NCI-H146 (cell line): ENCODE results near the gene IDUA.
"Not testable (repeated sequence)": the region's sequence is repeated elsewhere in the genome, so short reads cannot be mapped to it uniquely, and the experiment has no call there.

ENCODE experiments used
- DNase-seq: peaks from one replicate; lab custom pipeline; 2025; lab: John Stamatoyannopoulos, UW

Gene IDUA

GRCh38 chr4:986879-987623 lies at the start of gene IDUA:
TSS of gene IDUA (plus strand) at chr4:987044. CDS start at chr4:987085, 41 bp downstream.
- DNase-seq: peak; percentile 49

- not testable (repeated sequence) for DNase-seq
Observed at GRCh38 chr4:939508-939907, 47.3 kb upstream of the IDUA start.

GRCh38 chr4:945274-946102 lies 41.4 kb upstream of the IDUA start:
- no peak for DNase-seq

GRCh38 chr4:946103-946450 lies 40.8 kb upstream of the IDUA start:
- no peak for DNase-seq

DNA sequence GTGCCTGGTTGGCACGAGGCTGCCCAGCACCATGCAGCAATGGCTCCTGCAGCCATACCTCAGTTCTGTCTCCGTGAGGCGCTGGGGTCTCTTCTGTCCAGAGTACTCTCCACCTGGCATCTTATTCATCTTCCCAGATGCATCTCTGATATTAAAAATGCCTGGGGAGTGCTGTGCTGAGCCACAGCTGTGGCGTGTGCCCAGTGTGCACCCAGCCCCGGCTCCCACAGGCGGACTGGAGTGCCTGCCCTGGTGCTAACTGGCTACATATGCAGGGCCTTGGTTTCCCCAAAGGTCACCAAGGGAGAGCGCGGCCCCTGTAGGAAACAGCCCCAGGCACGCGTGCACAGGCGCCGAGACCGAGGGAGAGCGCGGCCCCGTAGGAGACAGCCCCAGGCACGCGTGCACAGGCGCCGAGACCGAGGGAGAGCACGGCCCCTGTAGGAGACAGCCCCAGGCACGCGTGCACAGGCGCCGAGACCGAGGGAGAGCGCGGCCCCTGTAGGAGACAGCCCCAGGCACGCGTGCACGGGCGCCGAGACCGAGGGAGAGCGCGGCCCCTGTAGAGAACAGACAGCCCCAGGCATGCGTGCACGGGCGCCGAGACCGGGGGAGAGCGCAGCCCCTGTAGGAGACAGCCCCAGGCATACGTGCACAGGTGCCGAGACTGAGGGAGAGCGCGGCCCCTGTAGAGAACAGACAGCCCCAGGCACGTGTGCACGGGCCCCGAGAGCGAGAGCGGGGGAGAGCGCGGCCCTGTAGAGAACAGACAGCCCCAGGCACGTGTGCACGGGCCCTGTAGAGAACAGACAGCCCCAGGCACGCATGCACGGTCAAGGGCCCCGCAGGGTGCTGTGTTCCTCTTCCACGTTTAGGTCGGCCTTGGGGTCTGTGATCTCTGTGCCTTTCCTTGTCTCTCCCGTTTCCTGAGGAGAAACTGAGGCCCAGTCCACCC lies 40.0 kb upstream of the IDUA start:
- DNase-seq: no peak

- DNase-seq: no peak
Observed at GRCh38 chr4:947491-947971, 39.3 kb upstream of the IDUA start.

DNA sequence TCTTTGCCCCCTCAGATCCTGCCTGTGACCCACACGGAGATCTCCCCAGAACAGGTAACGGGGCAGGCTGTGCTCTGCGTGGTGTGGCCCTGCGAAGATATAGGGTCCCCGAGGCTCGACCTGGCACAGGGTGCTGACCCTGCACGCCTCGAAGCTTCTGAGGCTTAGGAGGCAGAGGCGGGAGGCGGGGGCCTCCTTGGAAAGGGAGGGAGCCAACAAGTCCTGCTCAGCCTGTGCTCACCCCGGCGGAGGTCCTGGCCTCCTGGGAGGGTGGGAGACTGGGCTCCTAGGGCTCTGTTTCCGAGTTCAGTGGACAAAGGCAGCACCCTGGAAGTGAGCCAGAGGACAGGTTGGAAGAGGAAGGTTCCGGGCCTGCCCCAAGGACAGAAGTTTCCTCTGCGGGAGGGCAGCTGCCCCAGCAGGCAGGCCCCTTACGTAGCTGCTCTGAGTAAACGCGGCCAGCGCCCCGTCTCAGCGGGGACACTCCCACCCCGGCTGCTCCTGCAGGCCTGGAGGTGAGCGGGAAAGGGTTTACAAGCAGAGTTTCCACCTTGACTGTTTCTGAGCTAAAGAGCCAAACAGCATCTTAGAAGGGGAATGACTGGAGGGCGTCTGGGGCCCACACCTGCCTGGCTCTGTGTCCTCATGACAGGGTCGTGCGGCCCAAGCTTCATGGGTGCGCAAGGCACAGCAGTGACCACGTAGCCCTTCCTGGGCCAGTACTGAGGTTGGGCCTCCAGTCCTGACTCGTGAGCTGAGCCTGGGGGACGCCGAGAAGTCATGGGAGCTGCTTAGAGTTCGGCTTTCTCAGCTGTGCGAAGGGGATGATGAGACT lies 38.5 kb upstream of the IDUA start:
- DNase-seq: peak; percentile 15

GRCh38 chr4:948936-949300 lies 37.9 kb upstream of the IDUA start:
- DNase-seq: no peak

DNA sequence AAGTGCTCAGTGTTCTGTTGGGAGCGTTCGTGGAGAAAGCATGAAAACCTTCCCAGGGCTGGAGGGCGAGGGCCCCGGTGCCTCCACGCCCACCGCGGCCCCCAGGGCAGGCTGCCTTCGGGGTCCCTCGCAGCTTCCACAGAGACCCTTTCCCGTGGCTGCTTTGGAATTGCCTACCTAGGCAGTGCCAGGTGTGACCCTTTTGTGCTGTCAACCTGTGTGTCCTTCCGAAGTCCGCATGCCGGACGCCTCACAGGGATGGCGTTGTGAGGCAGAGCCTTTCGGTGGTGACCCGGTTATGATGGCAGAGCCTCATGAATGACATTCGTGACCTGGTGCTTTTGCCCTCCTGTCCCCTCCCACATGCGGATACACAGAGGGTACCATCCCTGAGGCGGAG lies 37.2 kb upstream of the IDUA start:
- DNase-seq: no peak

GRCh38 chr4:950136-951020 lies 36.5 kb upstream of the IDUA start:
- DNase-seq: no peak

DNA sequence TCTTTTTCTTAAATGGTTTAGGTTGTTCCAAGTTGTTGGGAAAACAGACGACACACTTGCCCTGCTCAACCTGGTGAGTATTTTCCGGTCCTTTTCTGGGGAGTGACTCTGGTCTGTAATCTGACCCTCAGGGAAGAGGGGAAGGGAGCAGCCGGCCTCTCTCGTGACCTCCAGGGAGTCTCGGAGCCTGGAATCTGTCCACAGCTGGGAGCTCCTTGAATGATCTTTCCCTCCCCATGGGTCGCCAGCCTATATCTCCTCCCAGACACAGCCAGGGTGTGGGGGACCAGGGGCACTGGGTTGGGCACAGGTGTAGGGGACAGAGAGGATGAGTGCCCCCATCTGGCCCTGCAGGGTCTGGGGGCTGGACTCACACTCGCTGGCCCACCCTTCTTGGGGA lies 35.7 kb upstream of the IDUA start:
- DNase-seq: no peak

GRCh38 chr4:951594-952468 lies 35.0 kb upstream of the IDUA start:
- DNase-seq: no peak

DNA sequence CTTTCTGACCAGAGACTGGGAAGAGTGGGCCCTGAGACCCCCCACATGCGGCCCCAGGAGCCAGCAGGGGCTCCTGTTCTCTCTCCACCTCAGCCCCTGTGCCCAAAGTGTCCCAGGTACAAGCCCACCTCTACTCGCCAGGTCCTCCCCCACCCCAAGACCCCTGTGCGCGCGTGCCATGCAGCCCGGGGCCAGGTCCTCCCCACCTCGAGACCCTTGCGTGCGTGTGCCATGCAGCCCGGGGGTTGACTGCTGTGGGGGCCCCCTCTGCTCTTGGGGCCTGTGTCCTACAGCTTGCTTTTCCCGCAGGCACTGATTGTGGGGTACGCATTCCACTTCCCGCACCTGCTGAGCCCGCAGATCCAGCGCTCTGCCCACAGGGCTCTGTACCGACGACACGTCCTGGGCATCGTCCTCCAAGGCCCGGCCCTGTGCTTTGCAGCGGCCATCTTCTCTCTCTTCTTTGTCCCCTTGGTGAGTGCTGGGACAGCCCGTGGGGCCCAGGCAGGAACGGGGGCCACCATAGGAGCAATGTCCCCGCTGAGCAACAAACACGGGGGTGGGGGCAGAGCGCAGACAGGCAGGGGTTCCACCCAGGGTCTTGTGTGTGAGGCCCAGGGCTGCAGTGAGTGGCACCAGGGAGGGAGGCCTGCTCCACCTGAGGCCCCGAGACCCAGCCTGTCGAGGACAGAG lies 33.8 kb upstream of the IDUA start:
- DNase-seq: no peak

DNA sequence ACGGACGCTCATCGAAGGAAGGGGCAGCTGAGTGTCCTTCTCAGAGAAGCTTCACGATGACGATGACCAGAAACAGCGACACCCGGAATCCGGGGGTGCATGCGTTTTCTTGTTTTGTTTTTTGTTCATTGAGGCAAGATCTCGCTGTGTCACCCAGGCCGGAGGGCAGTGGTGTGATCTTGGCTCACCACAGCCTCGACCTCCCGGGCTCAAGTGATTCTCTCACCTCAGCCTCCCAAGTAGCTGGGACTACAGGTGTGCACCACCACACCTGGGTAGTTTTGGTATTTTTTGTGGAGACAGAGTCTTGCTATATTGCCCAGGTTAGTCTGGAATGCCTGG lies 33.3 kb upstream of the IDUA start:
- DNase-seq: no peak

DNA sequence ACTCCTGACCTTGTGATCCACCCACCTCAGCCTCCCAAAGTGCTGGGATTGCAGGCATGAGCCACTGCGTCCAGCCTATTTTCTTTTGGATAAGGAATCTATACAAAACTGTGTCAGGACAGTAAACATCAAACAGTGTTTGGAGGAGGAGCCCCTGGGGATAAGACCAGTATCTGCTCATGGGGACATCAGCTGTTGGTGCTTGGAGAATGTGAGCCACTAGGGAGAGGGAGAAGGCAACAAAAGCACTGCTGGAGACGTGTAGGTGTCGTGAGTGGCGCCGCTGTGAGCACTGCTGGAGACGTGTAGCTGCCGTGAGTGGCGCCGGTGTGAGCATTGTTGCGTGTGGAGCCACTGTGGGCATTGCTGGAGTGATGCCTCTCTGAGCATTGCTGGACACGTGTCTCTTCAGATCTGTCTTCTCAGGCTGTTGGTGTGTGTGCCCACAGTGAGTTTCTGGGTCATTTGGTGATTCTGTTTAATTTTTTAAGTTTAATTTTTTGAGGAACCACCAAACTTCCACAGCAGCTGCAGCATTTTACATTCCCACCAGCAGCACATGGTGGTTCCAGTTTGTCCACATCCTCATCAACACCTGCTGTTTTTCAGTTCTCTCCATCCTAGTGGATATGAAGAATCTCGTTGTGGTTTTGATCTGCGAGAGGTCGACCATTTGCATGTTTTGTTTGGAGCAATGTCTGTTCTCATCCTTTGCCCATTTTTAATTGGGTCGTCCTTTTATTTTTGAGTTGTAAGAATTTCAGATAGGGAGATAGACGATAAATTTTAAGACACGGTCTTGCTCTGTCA lies 32.4 kb upstream of the IDUA start:
- no peak for DNase-seq

- no peak for DNase-seq
Observed at GRCh38 chr4:955161-955921, 31.5 kb upstream of the IDUA start.

DNA sequence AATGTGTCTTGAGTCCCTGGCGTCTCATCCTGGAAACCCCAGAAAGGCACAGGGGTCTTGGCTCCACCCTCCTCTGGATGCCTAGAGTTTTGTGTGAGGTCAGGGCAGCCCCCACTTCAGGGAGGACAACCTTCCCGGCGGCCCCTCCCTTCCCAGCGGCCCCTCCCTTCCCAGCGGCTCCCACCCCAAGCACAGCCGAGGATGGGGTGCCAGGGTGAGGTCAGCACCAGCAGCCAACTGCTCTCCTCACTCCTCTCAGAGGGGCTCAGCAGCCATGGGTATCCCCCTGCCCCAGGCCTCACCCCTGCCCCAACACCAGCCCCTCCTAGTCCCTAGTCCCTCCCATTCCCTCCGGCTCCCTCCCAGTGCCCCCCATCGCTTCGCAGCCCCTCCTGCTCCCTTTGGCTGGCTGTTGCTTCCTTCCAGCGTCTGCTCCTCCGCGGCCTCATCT lies 30.9 kb upstream of the IDUA start:
- no peak for DNase-seq
